Adrenal gland (tissue), 5 donors: ENCODE data around the gene TFB2M.

Experiments used
- POLR2A ChIP-seq, 2 donors: fragments of 450-650 bp; IDR thresholded peaks; one replicate each; pipeline ENCODE4 v1.6.1; 2017; ENCODE audit warnings: antibody characterized with exemption in 2 of 2, mild to moderate bottlenecking in 2 of 2, moderate library complexity in 1 of 2
- TF ChIP-seq, protein P1 (sequence below), 6 experiments: fragments of 450-650 bp in 4 of 6; fragments of 200-600 bp in 2 of 6; sonication (generic) in 1 of 6; IDR thresholded peaks; 1 replicate in 5 of 6; 2 replicates in 1 of 6; pipeline versions ENCODE4 v1.5.1 to v1.8.0; 2016 to 2021; ENCODE audit warnings: antibody characterized with exemption in 6 of 6, mild to moderate bottlenecking in 2 of 6, moderate library complexity in 1 of 6
- donor health status: DM: no; HTN: no; CAD: no.

DNA sequence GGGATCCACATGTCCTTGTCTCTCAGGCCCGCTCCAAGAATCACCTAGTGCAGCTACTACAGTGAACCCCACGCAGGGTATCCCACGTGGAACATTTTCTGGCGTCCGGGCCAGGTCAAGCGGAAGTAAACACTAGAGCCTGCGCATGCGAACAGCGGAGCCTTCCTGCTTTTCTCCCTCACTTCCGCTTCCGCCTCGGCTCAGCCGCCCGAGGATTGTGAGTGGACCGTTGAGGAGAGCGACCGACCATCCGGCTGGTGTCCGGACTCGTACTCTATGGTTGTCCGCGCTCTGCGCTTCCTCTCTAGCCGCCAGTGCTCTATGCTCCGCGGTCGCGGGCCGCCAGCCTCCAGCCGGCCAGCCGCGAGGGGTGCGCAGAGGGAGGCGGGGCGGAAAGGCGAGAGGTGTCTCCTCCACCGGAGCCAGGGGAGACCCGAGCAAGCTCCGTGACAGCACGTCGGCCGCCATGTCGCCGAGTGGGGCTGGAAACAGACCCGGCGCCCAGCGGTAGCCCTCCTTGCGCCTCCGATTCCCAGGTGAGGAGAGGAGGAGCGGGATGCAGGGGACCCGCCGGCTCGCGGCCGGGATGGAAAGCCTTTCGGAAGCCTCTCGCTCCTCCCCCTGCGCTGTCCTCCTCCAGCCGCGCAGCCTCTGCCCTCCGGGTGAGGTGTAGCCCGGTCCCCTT lies at the start of gene TFB2M, which contains the start of gene CNST:
- TF ChIP-seq, protein P1, sequence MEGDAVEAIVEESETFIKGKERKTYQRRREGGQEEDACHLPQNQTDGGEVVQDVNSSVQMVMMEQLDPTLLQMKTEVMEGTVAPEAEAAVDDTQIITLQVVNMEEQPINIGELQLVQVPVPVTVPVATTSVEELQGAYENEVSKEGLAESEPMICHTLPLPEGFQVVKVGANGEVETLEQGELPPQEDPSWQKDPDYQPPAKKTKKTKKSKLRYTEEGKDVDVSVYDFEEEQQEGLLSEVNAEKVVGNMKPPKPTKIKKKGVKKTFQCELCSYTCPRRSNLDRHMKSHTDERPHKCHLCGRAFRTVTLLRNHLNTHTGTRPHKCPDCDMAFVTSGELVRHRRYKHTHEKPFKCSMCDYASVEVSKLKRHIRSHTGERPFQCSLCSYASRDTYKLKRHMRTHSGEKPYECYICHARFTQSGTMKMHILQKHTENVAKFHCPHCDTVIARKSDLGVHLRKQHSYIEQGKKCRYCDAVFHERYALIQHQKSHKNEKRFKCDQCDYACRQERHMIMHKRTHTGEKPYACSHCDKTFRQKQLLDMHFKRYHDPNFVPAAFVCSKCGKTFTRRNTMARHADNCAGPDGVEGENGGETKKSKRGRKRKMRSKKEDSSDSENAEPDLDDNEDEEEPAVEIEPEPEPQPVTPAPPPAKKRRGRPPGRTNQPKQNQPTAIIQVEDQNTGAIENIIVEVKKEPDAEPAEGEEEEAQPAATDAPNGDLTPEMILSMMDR (IDR thresholded peaks at IDR 0.05) = peak in 1 of 6 experiments; percentile 15
- peak; percentile 95 to 99 for TF ChIP-seq POLR2A (IDR thresholded peaks at IDR 0.05)
